ENCODE measurements around the gene STX5. TPM values are rescaled to one million over a fixed set of nuclear protein-coding genes. Genes with fewer than 3 reads are reported as not detected.

STX5 gene
- total and polyA plus RNA-seq, 9 of the 15 experiments (the other 6 are each of a cell fraction or from before 2014, with no cell fraction given), result 2.8 to 28.6 (median 23.7) TPM

- TF ChIP-seq REST (IDR thresholded peaks at IDR 0.05; ENCODE audit: borderline replicate concordance), result peak; percentile 58
- peak; percentile 42; the same call in 1 of the 2 replicates for TF ChIP-seq REST (CRISPR knock-in tag; IDR thresholded peaks at IDR 0.05; ENCODE audit: low read depth)
- TF ChIP-seq ZNF444 (CRISPR knock-in tag; IDR thresholded peaks at IDR 0.05), result no peak
- TF ChIP-seq IRF9 (tag; IDR thresholded peaks at IDR 0.05), result no peak
- no peak for TF ChIP-seq TEAD2 (tag; IDR thresholded peaks at IDR 0.05)
- TF ChIP-seq SLC30A9 (CRISPR knock-in tag; IDR thresholded peaks at IDR 0.05), result no peak
- TF ChIP-seq, protein P1, sequence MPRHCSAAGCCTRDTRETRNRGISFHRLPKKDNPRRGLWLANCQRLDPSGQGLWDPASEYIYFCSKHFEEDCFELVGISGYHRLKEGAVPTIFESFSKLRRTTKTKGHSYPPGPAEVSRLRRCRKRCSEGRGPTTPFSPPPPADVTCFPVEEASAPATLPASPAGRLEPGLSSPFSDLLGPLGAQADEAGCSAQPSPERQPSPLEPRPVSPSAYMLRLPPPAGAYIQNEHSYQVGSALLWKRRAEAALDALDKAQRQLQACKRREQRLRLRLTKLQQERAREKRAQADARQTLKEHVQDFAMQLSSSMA (CRISPR knock-in tag; IDR thresholded peaks at IDR 0.05), result no peak
- 0 out of 2 replicates have a peak, but pooled peaks have one; percentile 70 for TF ChIP-seq ZNF165 (CRISPR knock-in tag; IDR thresholded peaks at IDR 0.05; ENCODE audit: borderline replicate concordance)
- TF ChIP-seq ESRRB (CRISPR knock-in tag; IDR thresholded peaks at IDR 0.05; ENCODE audit: borderline replicate concordance), result no peak
- TF ChIP-seq, protein P2, sequence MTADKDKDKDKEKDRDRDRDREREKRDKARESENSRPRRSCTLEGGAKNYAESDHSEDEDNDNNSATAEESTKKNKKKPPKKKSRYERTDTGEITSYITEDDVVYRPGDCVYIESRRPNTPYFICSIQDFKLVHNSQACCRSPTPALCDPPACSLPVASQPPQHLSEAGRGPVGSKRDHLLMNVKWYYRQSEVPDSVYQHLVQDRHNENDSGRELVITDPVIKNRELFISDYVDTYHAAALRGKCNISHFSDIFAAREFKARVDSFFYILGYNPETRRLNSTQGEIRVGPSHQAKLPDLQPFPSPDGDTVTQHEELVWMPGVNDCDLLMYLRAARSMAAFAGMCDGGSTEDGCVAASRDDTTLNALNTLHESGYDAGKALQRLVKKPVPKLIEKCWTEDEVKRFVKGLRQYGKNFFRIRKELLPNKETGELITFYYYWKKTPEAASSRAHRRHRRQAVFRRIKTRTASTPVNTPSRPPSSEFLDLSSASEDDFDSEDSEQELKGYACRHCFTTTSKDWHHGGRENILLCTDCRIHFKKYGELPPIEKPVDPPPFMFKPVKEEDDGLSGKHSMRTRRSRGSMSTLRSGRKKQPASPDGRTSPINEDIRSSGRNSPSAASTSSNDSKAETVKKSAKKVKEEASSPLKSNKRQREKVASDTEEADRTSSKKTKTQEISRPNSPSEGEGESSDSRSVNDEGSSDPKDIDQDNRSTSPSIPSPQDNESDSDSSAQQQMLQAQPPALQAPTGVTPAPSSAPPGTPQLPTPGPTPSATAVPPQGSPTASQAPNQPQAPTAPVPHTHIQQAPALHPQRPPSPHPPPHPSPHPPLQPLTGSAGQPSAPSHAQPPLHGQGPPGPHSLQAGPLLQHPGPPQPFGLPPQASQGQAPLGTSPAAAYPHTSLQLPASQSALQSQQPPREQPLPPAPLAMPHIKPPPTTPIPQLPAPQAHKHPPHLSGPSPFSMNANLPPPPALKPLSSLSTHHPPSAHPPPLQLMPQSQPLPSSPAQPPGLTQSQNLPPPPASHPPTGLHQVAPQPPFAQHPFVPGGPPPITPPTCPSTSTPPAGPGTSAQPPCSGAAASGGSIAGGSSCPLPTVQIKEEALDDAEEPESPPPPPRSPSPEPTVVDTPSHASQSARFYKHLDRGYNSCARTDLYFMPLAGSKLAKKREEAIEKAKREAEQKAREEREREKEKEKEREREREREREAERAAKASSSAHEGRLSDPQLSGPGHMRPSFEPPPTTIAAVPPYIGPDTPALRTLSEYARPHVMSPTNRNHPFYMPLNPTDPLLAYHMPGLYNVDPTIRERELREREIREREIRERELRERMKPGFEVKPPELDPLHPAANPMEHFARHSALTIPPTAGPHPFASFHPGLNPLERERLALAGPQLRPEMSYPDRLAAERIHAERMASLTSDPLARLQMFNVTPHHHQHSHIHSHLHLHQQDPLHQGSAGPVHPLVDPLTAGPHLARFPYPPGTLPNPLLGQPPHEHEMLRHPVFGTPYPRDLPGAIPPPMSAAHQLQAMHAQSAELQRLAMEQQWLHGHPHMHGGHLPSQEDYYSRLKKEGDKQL (CRISPR knock-in tag; IDR thresholded peaks at IDR 0.05; ENCODE audit: borderline replicate concordance), result no peak
- no peak for TF ChIP-seq RNF2 (IDR thresholded peaks at IDR 0.05)
- TF ChIP-seq PHB (CRISPR knock-in tag; IDR thresholded peaks at IDR 0.05), result no peak
These were observed 7.4 kb upstream of the STX5 start, which contains the start of gene WDR74 (continued) for GRCh38 chr11:62839050-62839945.

Measured in K562 (cell line).